Dendritic cell treated with granulocyte-macrophage colony-stimulating factor and Interleukin-4, amounts not matched to agents 40 ng/mL and 50 ng/mL, for 4 days (primary cell): ENCODE measurements around the gene FHOD1.
A peak's percentile ranks its signal among the peaks of the same experiment; 100 is the strongest.

ENCODE experiments used
- H3K27ac Mint-ChIP-seq: one replicate; pipeline ENCODE4 v1.8.0; 2022; ENCODE audit warnings: mild to moderate bottlenecking, mixed read lengths
- H3K27me3 Mint-ChIP-seq: one replicate; pipeline ENCODE4 v1.8.0; 2022; ENCODE audit warnings: mild to moderate bottlenecking, mixed read lengths
- H3K36me3 Mint-ChIP-seq: one replicate; pipeline ENCODE4 v1.8.0; 2022; ENCODE audit warnings: low read depth, mixed read lengths
- H3K4me1 Mint-ChIP-seq: one replicate; pipeline ENCODE4 v1.8.0; 2022; ENCODE audit warnings: low read depth, mixed read lengths
- H3K4me3 Mint-ChIP-seq: one replicate; pipeline ENCODE4 v1.8.0; 2022; ENCODE audit warnings: mild to moderate bottlenecking, moderate library complexity, mixed read lengths
- H3K9me3 Mint-ChIP-seq: one replicate; pipeline ENCODE4 v1.8.0; 2022; ENCODE audit warnings: mixed read lengths
- intact Hi-C: fragments of 100-400 bp; cut with micrococcal nuclease; formaldehyde crosslinking; loops from one replicate; pipeline ENCODE4 v1.15.0; 2022

FHOD1 gene

GRCh38 chr16:67281536-67282446 is 34.5 kb upstream of the FHOD1 start:
- no peaks in the 10 kb centered on the region for H3K9me3 Mint-ChIP-seq
- H3K36me3 Mint-ChIP-seq: no peaks in the 10 kb centered on the region
- H3K27ac Mint-ChIP-seq: no peak overlapping the region
- peaks cover 15% of the 10 kb centered on the region for H3K4me1 Mint-ChIP-seq
- H3K4me3 Mint-ChIP-seq: no peak overlapping the region
- H3K27me3 Mint-ChIP-seq: peaks cover 5% of the 10 kb centered on the region
- intact Hi-C loops: no loop called here

- Mint-ChIP-seq H3K36me3 (peaks cover 8% of the 10 kb centered on the region), H3K9me3 (no peaks in the 10 kb centered on the region), H3K4me3 (no peak overlapping the region), H3K27ac (no peak overlapping the region), H3K27me3 (peaks cover 5% of the 10 kb centered on the region), H3K4me1 (peaks cover 20% of the 10 kb centered on the region)
- intact Hi-C loops: no loop called here
Observed at GRCh38 chr16:67280090-67281015, 33.1 kb upstream of the FHOD1 start.

GRCh38 chr16:67279296-67280089 is 32.2 kb upstream of the FHOD1 start, which contains the start of gene PLEKHG4:
TSS of gene PLEKHG4 (plus strand) at chr16:67279532. CDS start at chr16:67280045, 513 bp downstream.
- intact Hi-C loops: loop anchor here (5.0 kb wide), 1 partner anchor 113 kb away; the partner anchor contains the start of gene TPPP3
- Mint-ChIP-seq H3K4me3 (peak within 1 kb of the TSS; percentile 66), H3K27ac (peak within 1 kb of the TSS; percentile 39), H3K9me3 (no peaks in the 10 kb centered on the region), H3K27me3 (peaks cover 5% of the 10 kb centered on the region), H3K36me3 (peaks cover 8% of the 10 kb centered on the region), H3K4me1 (peaks cover 20% of the 10 kb centered on the region)

GRCh38 chr16:67278773-67279295 is 31.6 kb upstream of the FHOD1 start:
- Mint-ChIP-seq H3K27me3 (peaks cover 5% of the 10 kb centered on the region), H3K27ac (peak overlapping the region; percentile 39), H3K4me3 (peak overlapping the region; percentile 66), H3K9me3 (no peaks in the 10 kb centered on the region), H3K36me3 (peaks cover 8% of the 10 kb centered on the region), H3K4me1 (peaks cover 20% of the 10 kb centered on the region)
- intact Hi-C loops: loop anchor here (5.0 kb wide), 1 partner anchor 113 kb away; the partner anchor contains the start of gene TPPP3

- H3K4me1 Mint-ChIP-seq: peaks cover 20% of the 10 kb centered on the region
- H3K36me3 Mint-ChIP-seq: peaks cover 8% of the 10 kb centered on the region
- intact Hi-C loops: loop anchor here (5.0 kb wide), 1 partner anchor 114 kb away; the partner anchor contains the start of gene TPPP3
- H3K9me3 Mint-ChIP-seq: no peaks in the 10 kb centered on the region
- H3K27me3 Mint-ChIP-seq: peaks cover 2% of the 10 kb centered on the region
- peak overlapping the region; percentile 66 for H3K4me3 Mint-ChIP-seq
- H3K27ac Mint-ChIP-seq: peak overlapping the region; percentile 39
Observed at GRCh38 chr16:67277999-67278772, 30.9 kb upstream of the FHOD1 start.

- H3K4me3 Mint-ChIP-seq: peak overlapping the region; percentile 35
- H3K27me3 Mint-ChIP-seq: peaks cover 2% of the 10 kb centered on the region
- intact Hi-C loops: loop anchor here (5.0 kb wide), 1 partner anchor 115 kb away; the partner anchor contains the start of gene TPPP3
- no peak overlapping the region for H3K27ac Mint-ChIP-seq
- peaks cover 20% of the 10 kb centered on the region for H3K4me1 Mint-ChIP-seq
- no peaks in the 10 kb centered on the region for H3K9me3 Mint-ChIP-seq
- H3K36me3 Mint-ChIP-seq: peaks cover 8% of the 10 kb centered on the region
Observed at GRCh38 chr16:67277294-67277998, 30.2 kb upstream of the FHOD1 start.

GRCh38 chr16:67275321-67275720 is 28.0 kb upstream of the FHOD1 start:
- intact Hi-C loops: loop anchor here (5.0 kb wide), 1 partner anchor 117 kb away; the partner anchor contains the start of gene TPPP3
- Mint-ChIP-seq H3K4me3 (no peak overlapping the region), H3K27me3 (peaks cover 2% of the 10 kb centered on the region), H3K36me3 (peaks cover 8% of the 10 kb centered on the region), H3K27ac (no peak overlapping the region), H3K4me1 (peaks cover 20% of the 10 kb centered on the region), H3K9me3 (no peaks in the 10 kb centered on the region)

GRCh38 chr16:67271446-67271845 is 24.2 kb upstream of the FHOD1 start:
- intact Hi-C loops: no loop called here
- Mint-ChIP-seq H3K4me3 (no peak overlapping the region), H3K36me3 (peaks cover 5% of the 10 kb centered on the region), H3K9me3 (no peaks in the 10 kb centered on the region), H3K27ac (no peak overlapping the region), H3K4me1 (peaks cover 3% of the 10 kb centered on the region), H3K27me3 (peaks cover 13% of the 10 kb centered on the region)

GRCh38 chr16:67270931-67271338 is 23.7 kb upstream of the FHOD1 start:
- Mint-ChIP-seq H3K36me3 (no peaks in the 10 kb centered on the region), H3K9me3 (no peaks in the 10 kb centered on the region), H3K27me3 (peaks cover 16% of the 10 kb centered on the region), H3K27ac (no peak overlapping the region), H3K4me1 (peaks cover 1% of the 10 kb centered on the region), H3K4me3 (no peak overlapping the region)
- intact Hi-C loops: no loop called here

GRCh38 chr16:67269766-67270165 is 22.5 kb upstream of the FHOD1 start:
- no peaks in the 10 kb centered on the region for H3K9me3 Mint-ChIP-seq
- H3K4me1 Mint-ChIP-seq: peaks cover 5% of the 10 kb centered on the region
- intact Hi-C loops: no loop called here
- no peaks in the 10 kb centered on the region for H3K36me3 Mint-ChIP-seq
- no peak overlapping the region for H3K27ac Mint-ChIP-seq
- H3K27me3 Mint-ChIP-seq: peaks cover 27% of the 10 kb centered on the region
- H3K4me3 Mint-ChIP-seq: no peak overlapping the region

GRCh38 chr16:67268136-67268579 is 20.9 kb upstream of the FHOD1 start:
- peaks cover 5% of the 10 kb centered on the region for H3K4me1 Mint-ChIP-seq
- peaks cover 37% of the 10 kb centered on the region for H3K27me3 Mint-ChIP-seq
- no peaks in the 10 kb centered on the region for H3K9me3 Mint-ChIP-seq
- no peak overlapping the region for H3K4me3 Mint-ChIP-seq
- no peaks in the 10 kb centered on the region for H3K36me3 Mint-ChIP-seq
- intact Hi-C loops: no loop called here
- no peak overlapping the region for H3K27ac Mint-ChIP-seq

GRCh38 chr16:67265834-67266233 is 18.6 kb upstream of the FHOD1 start:
- Mint-ChIP-seq H3K36me3 (no peaks in the 10 kb centered on the region), H3K27me3 (peaks cover 41% of the 10 kb centered on the region), H3K27ac (no peak overlapping the region), H3K4me3 (no peak overlapping the region), H3K9me3 (no peaks in the 10 kb centered on the region), H3K4me1 (peaks cover 5% of the 10 kb centered on the region)
- intact Hi-C loops: no loop called here
